ENCODE data around the gene COMTD1. TPM values are rescaled to one million over a fixed set of nuclear protein-coding genes. Genes with fewer than 3 reads are reported as not detected.
A peak's percentile ranks its signal among the peaks of the same experiment; 100 is the strongest.

Gene COMTD1
- total and polyA plus RNA-seq, 2 of the 8 experiments (the other 6 are each of a cell fraction or from before 2014, with no cell fraction given), result 31.9 to 42.4 TPM

DNA sequence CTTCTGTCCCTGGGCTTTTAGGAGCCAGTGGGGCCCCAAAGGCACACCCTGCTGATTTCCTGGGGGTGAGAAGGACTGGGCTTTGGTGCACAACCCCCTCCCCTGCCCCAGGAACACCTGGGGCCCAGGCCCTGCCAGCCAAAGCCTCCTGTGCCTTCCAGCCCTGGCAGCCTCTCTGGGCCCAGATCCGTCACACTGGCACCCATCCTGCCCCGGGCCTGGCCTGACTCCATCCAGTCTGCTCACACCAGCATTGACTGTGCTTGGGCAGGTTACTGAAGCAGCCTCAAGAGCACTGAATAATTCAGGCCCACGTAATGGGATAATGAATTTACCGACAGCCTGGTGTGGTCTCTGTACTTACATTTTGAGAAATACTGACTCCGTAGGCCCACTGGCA is 12.0 kb upstream of the COMTD1 start:
- no peaks in the 10 kb centered on the region for H4K20me1 ChIP-seq (replicated peaks in 1 of 2; ENCODE audit: control insufficient read depth in 1 of 2, insufficient read depth in 2 of 2, low read length in 2 of 2)
- H3K9me3 ChIP-seq (ENCODE audit: insufficient read depth in 2 of 2, low read depth in 1 of 2, low read length in 1 of 2), result peaks cover 0 to 4% of the 10 kb centered on the region in 2 experiments; a peak in 1 of 4 replicates
- H3K23ac ChIP-seq (ENCODE audit: insufficient read length), result no peak overlapping the region
- no peak overlapping the region for H2BK15ac ChIP-seq (ENCODE audit: low read length)
- peaks cover 0 to 6% (median 4%) of the 10 kb centered on the region in 4 experiments; a peak in 4 of 7 replicates for H3K4me1 ChIP-seq (replicated peaks in 1 of 4; ENCODE audit: control insufficient read depth in 3 of 4, insufficient read depth in 4 of 4, low read length in 3 of 4)
- no peak overlapping the region for H3K4me2 ChIP-seq (ENCODE audit: insufficient read depth in 1 of 2, low read depth in 2 of 2, low read length in 2 of 2)
- H3K9ac ChIP-seq (replicated peaks in 1 of 4; ENCODE audit: extremely low read depth in 1 of 4, low read depth in 3 of 4, low read length in 3 of 4), result no peak overlapping the region
- H3K4me3 ChIP-seq (ENCODE audit: extremely low read depth in 1 of 4, insufficient read depth in 2 of 4, low read depth in 3 of 4, low read length in 4 of 4), result no peak overlapping the region
- H4K5ac ChIP-seq (ENCODE audit: insufficient read length, low read depth, low read length), result no peak overlapping the region
- H2BK20ac ChIP-seq (ENCODE audit: low read length), result no peak overlapping the region
- no peaks in the 10 kb centered on the region for H3K23me2 ChIP-seq (ENCODE audit: low read depth, low read length)
- no peak overlapping the region for H3K18ac ChIP-seq (ENCODE audit: extremely low read depth, low read length)
- no peak overlapping the region for H3K14ac ChIP-seq (ENCODE audit: insufficient read length)
- H4K8ac ChIP-seq (ENCODE audit: extremely low read depth, insufficient read depth, low read length), result no peak overlapping the region
- no peak overlapping the region for H2BK120ac ChIP-seq (replicated peaks; ENCODE audit: low read depth, low read length)
- DNase-seq (ENCODE audit: low read depth in 1 of 2, low spot score in 2 of 2), result no peak
- no peak overlapping the region for H3K27ac ChIP-seq (ENCODE audit: low read depth, low read length)
- no peak overlapping the region for H4K91ac ChIP-seq (replicated peaks; ENCODE audit: insufficient read length, low read length)
- 0 out of 7 replicates have a peak, but pooled peaks cover 0 to 2% (median 0%) of the 10 kb centered on the region in 4 experiments for H3K27me3 ChIP-seq (replicated peaks in 1 of 4; ENCODE audit: control insufficient read depth in 3 of 4, extremely low read depth in 1 of 4, insufficient read depth in 3 of 4, low read length in 3 of 4)
- 86% methylated on average over 5 of the region's 5 CpGs; no CpG with 5 or more reads in 1 of the 2 experiments for WGBS, 2 experiments (ENCODE audit: extremely low coverage in 1 of 2, insufficient coverage in 1 of 2, insufficient read length in 1 of 2, insufficient replicate concordance in 2 of 2, low coverage in 1 of 2, low lambda C conversion rate in 2 of 2, missing lambda C conversion rate in 1 of 2)
- no peak overlapping the region for H2AFZ ChIP-seq (ENCODE audit: low read length)
- POLR2A ChIA-PET (ENCODE audit: partially characterized antibody), result no interaction called here
- no peak overlapping the region for H2AK5ac ChIP-seq (ENCODE audit: low read depth, low read length)
- no peak overlapping the region for H2BK5ac ChIP-seq (ENCODE audit: low read depth, low read length)
- no peaks in the 10 kb centered on the region for H3K36me3 ChIP-seq (ENCODE audit: control insufficient read depth in 2 of 4, insufficient read depth in 4 of 4, low read length in 3 of 4)
- no peak overlapping the region for H2BK12ac ChIP-seq (ENCODE audit: low read depth, low read length)
- no peak overlapping the region for H3K56ac ChIP-seq (replicated peaks; ENCODE audit: insufficient read length, low read depth, low read length)
- FAIRE-seq, result no peak
- no peaks in the 10 kb centered on the region for H3K79me1 ChIP-seq (ENCODE audit: low read depth, low read length)
- peak overlapping the region; percentile 32 for H3K4ac ChIP-seq (replicated peaks; ENCODE audit: insufficient read length, low read depth, low read length)
- no peaks in the 10 kb centered on the region for H3K79me2 ChIP-seq (ENCODE audit: control insufficient read depth in 1 of 2, insufficient read depth in 2 of 2, low read length in 2 of 2)
- CTCF ChIA-PET (ENCODE audit: partially characterized antibody), result interaction anchor here (0.5 to 4.2 kb wide), 2 partner anchors 11 to 1595 kb away, joined by 3 to 29 read pairs; partner anchors contain the start of gene COMTD1
- TF ChIP-seq HDAC6 (IDR thresholded peaks at IDR 0.05; ENCODE audit: low read depth, low read length), result no peak
- TF ChIP-seq ZNF274 (IDR thresholded peaks at IDR 0.05; ENCODE audit: borderline replicate concordance, extremely low read depth, low read length), result no peak
- no peak for TF ChIP-seq ASH2L (IDR thresholded peaks at IDR 0.05; ENCODE audit: low read length)
- TF ChIP-seq NANOG (IDR thresholded peaks at IDR 0.05; ENCODE audit: insufficient read depth, low read depth, low read length, poor library complexity, severe bottlenecking), result no peak
- TF ChIP-seq RBBP5 (IDR thresholded peaks at IDR 0.05; ENCODE audit: borderline replicate concordance, low read depth, low read length), result no peak
- TF ChIP-seq EGR1 (IDR thresholded peaks at IDR 0.05; ENCODE audit: borderline replicate concordance, low read depth, low read length), result no peak
- TF ChIP-seq CHD2 (IDR thresholded peaks at IDR 0.05; ENCODE audit: low read length), result no peak
- TF ChIP-seq JUND (IDR thresholded peaks at IDR 0.05; ENCODE audit: low read length), result no peak
- TF ChIP-seq SIRT6 (IDR thresholded peaks at IDR 0.05; ENCODE audit: low read length), result no peak
